Gastroesophageal sphincter (tissue), 4 donors: ENCODE measurements around the gene BSPRY. TPM values are rescaled to one million over a fixed set of nuclear protein-coding genes. Genes with fewer than 3 reads are reported as not detected.

Source experiments
- ATAC-seq: fragments of 150-250 bp; one replicate; pipeline ENCODE4 v1.9.1; 2016; ENCODE audit warnings: mild to moderate bottlenecking, moderate library complexity
- H3K27ac ChIP-seq, 4 donors: fragments of 200-600 bp; sonication (generic) in 3 of 4; 1 replicate in 3 of 4; 2 replicates in 1 of 4; pipeline ENCODE4 v1.5.1; 2016 to 2019
- H3K27me3 ChIP-seq: fragments of 200-600 bp; sonication (generic); one replicate; pipeline ENCODE4 v1.5.1; 2019
- H3K36me3 ChIP-seq, 2 donors: fragments of 200-600 bp; sonication (generic); one replicate each; pipeline ENCODE4 v1.5.1; 2019; ENCODE audit warnings: control low read depth in 1 of 2
- H3K4me1 ChIP-seq, 3 donors: fragments of 200-600 bp; sonication (generic); 1 replicate in 2 of 3; 2 replicates in 1 of 3; pipeline ENCODE4 v1.5.1; 2016 to 2019; ENCODE audit warnings: control low read depth in 2 of 3
- H3K4me3 ChIP-seq, 2 donors: fragments of 200-600 bp; sonication (generic); one replicate each; pipeline ENCODE4 v1.5.1; 2019; ENCODE audit warnings: mild to moderate bottlenecking in 1 of 2, moderate library complexity in 1 of 2
- H3K9me3 ChIP-seq, 3 donors: fragments of 200-600 bp; sonication (generic); one replicate each; pipeline ENCODE4 v1.5.1; 2017 to 2019; ENCODE audit warnings: control low read depth in 2 of 3
- CTCF ChIP-seq, 4 experiments: fragments of 200-600 bp in 2 of 4; fragments of 450-650 bp in 2 of 4; sonication (generic) in 1 of 4; IDR thresholded peaks; one replicate each; pipeline ENCODE4 v1.5.1; 2017 to 2019; ENCODE audit warnings: antibody characterized with exemption in 4 of 4, mild to moderate bottlenecking in 2 of 4, moderate library complexity in 2 of 4
- EP300 ChIP-seq: sonication (generic); formaldehyde crosslinking; IDR thresholded peaks from one replicate; pipeline ENCODE4 v1.6.1; 2017; ENCODE audit warnings: antibody characterized with exemption, mild to moderate bottlenecking
- POLR2A ChIP-seq, 2 donors: fragments of 450-650 bp; IDR thresholded peaks; one replicate each; pipeline ENCODE4 v1.6.1; 2017; ENCODE audit warnings: antibody characterized with exemption in 2 of 2, mild to moderate bottlenecking in 2 of 2, moderate library complexity in 1 of 2
- POLR2AphosphoS5 ChIP-seq: sonication (generic); formaldehyde crosslinking; IDR thresholded peaks from one replicate; pipeline ENCODE4 v1.6.1; 2017; ENCODE audit warnings: antibody characterized with exemption
- WGBS, 2 donors: methylation state at CpG; one replicate each; pipeline ENCODE4 v1.1.5; 2018; ENCODE audit warnings: low coverage in 1 of 2; 5-methylcytosine and 5-hydroxymethylcytosine counted together
- total RNA-seq, 4 donors: library from RNA; depleted of rRNA; stranded (reverse); fragments of >200 nt; gene quantifications; one replicate each; pipeline ENCODE4 v1.1.0, GENCODE V29; 2016

BSPRY gene
- total RNA-seq, 4 donors from 2014 or later: 0.16 to 4.0 (median 0.36) TPM

GRCh38 chr9:113352006-113352405 lies 2.7 kb downstream of the BSPRY start:
- TF ChIP-seq EP300: no peak
- 80 to 86% methylated on average over 1 to 3 of the region's 6 CpGs for WGBS, 2 donors
- ATAC-seq: no peak
- H3K27me3 ChIP-seq: peaks cover 66% of the 10 kb centered on the region
- H3K9me3 ChIP-seq: no peaks in the 10 kb centered on the region
- no peaks in the 10 kb centered on the region for H3K36me3 ChIP-seq
- H3K4me3 ChIP-seq: no peak overlapping the region
- H3K4me1 ChIP-seq: peaks cover 0 to 16% (median 4%) of the 10 kb centered on the region in 3 donors
- H3K27ac ChIP-seq: no peak overlapping the region

- ATAC-seq: no peak
- no peak for TF ChIP-seq EP300
- TF ChIP-seq POLR2A (IDR thresholded peaks at IDR 0.05): no peak
- no peak for TF ChIP-seq POLR2AphosphoS5
- no peak for TF ChIP-seq CTCF (IDR thresholded peaks at IDR 0.05)
- Histone ChIP-seq H3K27ac (no peak overlapping the region), H3K27me3 (peaks cover 66% of the 10 kb centered on the region), H3K4me3 (no peak overlapping the region), H3K9me3 (no peaks in the 10 kb centered on the region), H3K4me1 (peaks cover 0 to 16% (median 4%) of the 10 kb centered on the region in 3 donors), H3K36me3 (no peaks in the 10 kb centered on the region)
- WGBS, 2 donors: 58 to 100% methylated on average over 1 of the region's 1 CpG
Observed at GRCh38 chr9:113352411-113352810, 3.1 kb downstream of the BSPRY start.

GRCh38 chr9:113355040-113355596 lies 5.8 kb downstream of the BSPRY start:
- 65 to 77% methylated on average over 3 of the region's 4 CpGs for WGBS, 2 donors

GRCh38 chr9:113356686-113357292 lies 7.4 kb downstream of the BSPRY start:
- Histone ChIP-seq H3K9me3 (no peaks in the 10 kb centered on the region), H3K4me1 (no peaks in the 10 kb centered on the region), H3K4me3 (no peak overlapping the region), H3K36me3 (no peaks in the 10 kb centered on the region), H3K27ac (no peak overlapping the region), H3K27me3 (peaks cover 40% of the 10 kb centered on the region)
- no peak for ATAC-seq
- TF ChIP-seq POLR2AphosphoS5 (no peak), POLR2A (IDR thresholded peaks at IDR 0.05) (no peak), CTCF (IDR thresholded peaks at IDR 0.05) (no peak), EP300 (no peak)
- 54 to 79% methylated on average over 4 to 7 of the region's 7 CpGs for WGBS, 2 donors

More at GRCh38 chr9:113355040-113355596, 5.8 kb downstream of the BSPRY start:
- no peaks in the 10 kb centered on the region for H3K36me3 ChIP-seq
- H3K27me3 ChIP-seq: peaks cover 56% of the 10 kb centered on the region
- H3K27ac ChIP-seq: no peak overlapping the region
- no peaks in the 10 kb centered on the region for H3K9me3 ChIP-seq
- no peak for TF ChIP-seq POLR2A (IDR thresholded peaks at IDR 0.05)
- no peak for TF ChIP-seq EP300
- TF ChIP-seq CTCF (IDR thresholded peaks at IDR 0.05): no peak
- TF ChIP-seq POLR2AphosphoS5: no peak
- H3K4me1 ChIP-seq: peaks cover 0 to 6% (median 0%) of the 10 kb centered on the region in 3 donors
- no peak overlapping the region for H3K4me3 ChIP-seq
- ATAC-seq: no peak

GRCh38 chr9:113359385-113359784 lies 10.0 kb downstream of the BSPRY start:
- no peak overlapping the region for H3K27ac ChIP-seq
- WGBS, 2 donors: no CpG with 5 or more reads among the region's 1 CpG
- H3K36me3 ChIP-seq: no peaks in the 10 kb centered on the region
- H3K4me3 ChIP-seq: no peak overlapping the region
- peaks cover 16% of the 10 kb centered on the region for H3K27me3 ChIP-seq
- TF ChIP-seq CTCF (IDR thresholded peaks at IDR 0.05): no peak
- no peak for TF ChIP-seq POLR2A (IDR thresholded peaks at IDR 0.05)
- TF ChIP-seq POLR2AphosphoS5: no peak
- TF ChIP-seq EP300: no peak
- no peaks in the 10 kb centered on the region for H3K4me1 ChIP-seq
- ATAC-seq: no peak
- H3K9me3 ChIP-seq: no peaks in the 10 kb centered on the region
